ENCODE measurements around the gene THBS4.
"Not testable (repeated sequence)": the region's sequence is repeated elsewhere in the genome, so short reads cannot be mapped to it uniquely, and the experiment has no call there.

Gene THBS4

DNA sequence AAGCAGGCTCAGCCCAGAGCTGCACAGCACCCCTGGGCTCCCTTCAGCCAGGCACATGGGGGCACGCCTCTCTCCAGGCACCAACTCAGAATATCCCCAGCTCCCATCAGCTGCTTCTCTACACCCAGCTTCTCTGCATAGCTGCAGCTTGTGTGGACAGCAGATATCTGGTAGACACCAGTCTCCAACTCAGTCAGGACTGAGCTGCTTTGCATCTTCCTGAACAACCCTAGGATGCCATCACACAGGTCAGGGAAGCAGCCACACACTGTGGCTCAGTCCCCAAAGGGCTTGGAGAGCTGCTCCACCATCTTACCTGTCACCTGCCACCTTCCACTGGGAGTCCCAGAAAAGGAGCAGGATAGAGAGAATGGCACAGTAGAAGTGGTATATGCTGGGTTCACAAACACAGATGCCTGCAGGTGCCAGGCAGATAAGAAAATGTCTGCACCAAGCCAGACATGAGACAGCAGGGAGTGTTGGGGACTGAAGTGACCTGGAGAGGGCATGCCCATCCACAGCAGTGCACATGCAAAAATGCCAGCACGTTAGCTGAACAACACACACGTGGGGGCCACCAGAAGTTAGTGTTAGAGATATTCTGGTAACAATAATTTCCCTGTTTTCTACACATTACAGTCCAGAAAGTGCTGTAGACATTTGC lies 42.0 kb downstream of the THBS4 start:
- H3K36me3 ChIP-seq (ENCODE audit: insufficient read depth, insufficient read length, low read length) = no peaks in the 10 kb centered on the region
- no peaks in the 10 kb centered on the region for H3K4me1 ChIP-seq (ENCODE audit: insufficient read depth, insufficient read length)
- H3K27me3 ChIP-seq (ENCODE audit: insufficient read depth, insufficient read length) = no peaks in the 10 kb centered on the region
- TF ChIP-seq YY1 (IDR thresholded peaks at IDR 0.05; ENCODE audit: insufficient read depth, insufficient read length) (no peak), SUZ12 (IDR thresholded peaks at IDR 0.05; ENCODE audit: extremely low read depth, insufficient read depth, insufficient read length) (no peak), ZNF274 (IDR thresholded peaks at IDR 0.05; ENCODE audit: low read depth, low read length) (no peak)
- no peak overlapping the region for H3K4me3 ChIP-seq (ENCODE audit: insufficient read length, low read depth)
- H3K9ac ChIP-seq (ENCODE audit: insufficient read length, low read depth) = no peak overlapping the region
- DNase-seq (ENCODE audit: low read depth, low spot score) = no peak
- H3K9me3 ChIP-seq (ENCODE audit: insufficient read depth, low read length) = no peaks in the 10 kb centered on the region

DNA sequence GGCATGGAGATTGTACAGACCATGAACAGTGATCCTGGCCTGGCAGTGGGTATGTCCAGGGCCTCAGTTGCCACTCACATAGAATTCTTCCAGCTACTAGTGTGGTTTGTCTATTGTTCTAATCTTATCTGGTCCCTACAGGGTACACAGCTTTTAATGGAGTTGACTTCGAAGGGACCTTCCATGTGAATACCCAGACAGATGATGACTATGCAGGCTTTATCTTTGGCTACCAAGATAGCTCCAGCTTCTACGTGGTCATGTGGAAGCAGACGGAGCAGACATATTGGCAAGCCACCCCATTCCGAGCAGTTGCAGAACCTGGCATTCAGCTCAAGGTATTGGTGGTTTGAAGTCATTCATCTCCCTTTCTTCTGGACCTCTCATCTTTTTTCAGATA lies 43.8 kb downstream of the THBS4 start:
- Histone ChIP-seq H3K36me3 (ENCODE audit: insufficient read depth, insufficient read length, low read length) (no peaks in the 10 kb centered on the region), H3K4me3 (ENCODE audit: insufficient read length, low read depth) (no peak overlapping the region), H3K9me3 (ENCODE audit: insufficient read depth, low read length) (no peaks in the 10 kb centered on the region), H3K4me1 (ENCODE audit: insufficient read depth, insufficient read length) (no peaks in the 10 kb centered on the region), H3K27me3 (ENCODE audit: insufficient read depth, insufficient read length) (no peaks in the 10 kb centered on the region), H3K9ac (ENCODE audit: insufficient read length, low read depth) (no peak overlapping the region)
- no peak for TF ChIP-seq YY1 (IDR thresholded peaks at IDR 0.05; ENCODE audit: insufficient read depth, insufficient read length)
- TF ChIP-seq SUZ12 (IDR thresholded peaks at IDR 0.05; ENCODE audit: extremely low read depth, insufficient read depth, insufficient read length) = no peak
- DNase-seq (ENCODE audit: low read depth, low spot score) = no peak

DNA sequence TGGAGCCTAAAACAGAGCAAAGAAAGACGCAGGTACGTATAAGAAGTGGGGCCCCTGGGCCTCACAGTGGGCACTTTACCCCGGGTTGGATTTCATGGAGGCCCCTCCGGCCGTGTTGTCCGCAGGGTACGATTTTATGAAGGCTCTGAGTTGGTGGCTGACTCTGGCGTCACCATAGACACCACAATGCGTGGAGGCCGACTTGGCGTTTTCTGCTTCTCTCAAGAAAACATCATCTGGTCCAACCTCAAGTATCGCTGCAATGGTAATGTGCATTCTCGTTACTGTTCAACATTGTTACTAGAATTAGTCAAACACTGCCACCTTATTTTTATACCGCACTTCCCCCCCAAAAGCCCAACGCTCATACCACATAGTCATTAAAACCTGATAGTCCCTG lies 47.1 kb downstream of the THBS4 start:
- Histone ChIP-seq H3K9me3 (ENCODE audit: insufficient read depth, low read length) (no peaks in the 10 kb centered on the region), H3K36me3 (ENCODE audit: insufficient read depth, insufficient read length, low read length) (no peaks in the 10 kb centered on the region), H3K4me3 (ENCODE audit: insufficient read length, low read depth) (no peak overlapping the region), H3K27me3 (ENCODE audit: insufficient read depth, insufficient read length) (no peaks in the 10 kb centered on the region), H3K9ac (ENCODE audit: insufficient read length, low read depth) (no peak overlapping the region), H3K4me1 (ENCODE audit: insufficient read depth, insufficient read length) (no peaks in the 10 kb centered on the region)
- TF ChIP-seq SUZ12 (IDR thresholded peaks at IDR 0.05; ENCODE audit: extremely low read depth, insufficient read depth, insufficient read length) = no peak
- no peak for TF ChIP-seq YY1 (IDR thresholded peaks at IDR 0.05; ENCODE audit: insufficient read depth, insufficient read length)
- no peak for TF ChIP-seq ZNF274 (IDR thresholded peaks at IDR 0.05; ENCODE audit: low read depth, low read length)
- no peak for DNase-seq (ENCODE audit: low read depth, low spot score)

DNA sequence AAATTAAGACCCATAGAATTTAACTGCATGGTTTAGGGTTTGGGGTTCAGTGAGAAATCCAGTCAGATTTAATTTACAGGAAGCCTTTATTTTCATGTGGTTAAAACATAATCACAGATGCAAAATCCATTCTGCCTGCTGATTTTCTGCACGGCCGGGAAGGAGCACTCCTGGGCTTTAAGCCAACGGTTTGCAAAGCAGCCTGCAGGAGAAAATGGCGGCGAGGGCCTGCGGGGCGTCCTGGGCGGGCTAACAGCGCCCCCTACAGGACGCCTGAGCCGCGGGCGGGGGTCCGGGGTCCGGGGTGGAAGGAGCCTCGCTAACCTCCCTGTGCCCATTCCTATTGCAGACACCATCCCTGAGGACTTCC lies 47.6 kb downstream of the THBS4 start:
- no peaks in the 10 kb centered on the region for H3K36me3 ChIP-seq (ENCODE audit: insufficient read depth, insufficient read length, low read length)
- H3K9ac ChIP-seq (ENCODE audit: insufficient read length, low read depth) = no peak overlapping the region
- H3K9me3 ChIP-seq (ENCODE audit: insufficient read depth, low read length) = no peaks in the 10 kb centered on the region
- TF ChIP-seq ZNF274 (IDR thresholded peaks at IDR 0.05; ENCODE audit: low read depth, low read length) (no peak), YY1 (IDR thresholded peaks at IDR 0.05; ENCODE audit: insufficient read depth, insufficient read length) (peak; percentile 58)
- H3K4me3 ChIP-seq (ENCODE audit: insufficient read length, low read depth) = no peak overlapping the region
- H3K27me3 ChIP-seq (ENCODE audit: insufficient read depth, insufficient read length) = no peaks in the 10 kb centered on the region
- no peaks in the 10 kb centered on the region for H3K4me1 ChIP-seq (ENCODE audit: insufficient read depth, insufficient read length)
- DNase-seq (ENCODE audit: low read depth, low spot score) = peak; percentile 57

DNA sequence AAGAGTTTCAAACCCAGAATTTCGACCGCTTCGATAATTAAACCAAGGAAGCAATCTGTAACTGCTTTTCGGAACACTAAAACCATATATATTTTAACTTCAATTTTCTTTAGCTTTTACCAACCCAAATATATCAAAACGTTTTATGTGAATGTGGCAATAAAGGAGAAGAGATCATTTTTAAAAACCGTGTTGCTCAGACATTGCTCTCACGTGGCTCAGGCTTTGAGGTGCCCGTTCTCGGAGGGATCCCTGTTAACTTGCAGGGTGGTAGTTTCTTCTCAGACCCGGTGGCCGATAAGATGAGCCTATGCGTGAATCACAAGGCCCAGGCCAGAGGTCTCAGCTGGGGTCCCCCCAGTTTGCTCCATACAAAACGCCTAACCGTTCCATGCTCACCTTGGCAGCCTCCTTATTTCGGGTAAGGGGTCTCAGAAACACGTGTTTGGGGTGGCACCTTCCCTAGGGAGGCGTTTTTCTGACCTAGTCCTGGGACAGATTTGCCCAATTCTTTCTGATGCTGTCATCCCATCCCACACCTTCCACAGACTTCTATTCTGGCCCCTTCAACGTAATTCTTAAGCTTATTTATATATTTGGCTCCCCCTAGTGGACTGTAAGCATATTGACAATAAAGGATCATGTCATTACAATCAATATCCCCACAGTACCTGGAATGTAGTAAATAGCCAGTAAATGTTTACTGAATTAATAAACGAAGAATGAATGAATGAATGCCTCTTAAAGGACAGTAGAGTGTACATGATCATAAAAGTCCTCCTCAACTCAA lies 48.1 kb downstream of the THBS4 start:
- Histone ChIP-seq H3K4me1 (ENCODE audit: insufficient read depth, insufficient read length) (no peaks in the 10 kb centered on the region), H3K9ac (ENCODE audit: insufficient read length, low read depth) (no peak overlapping the region), H3K27me3 (ENCODE audit: insufficient read depth, insufficient read length) (no peaks in the 10 kb centered on the region), H3K4me3 (ENCODE audit: insufficient read length, low read depth) (no peak overlapping the region), H3K36me3 (ENCODE audit: insufficient read depth, insufficient read length, low read length) (no peaks in the 10 kb centered on the region), H3K9me3 (ENCODE audit: insufficient read depth, low read length) (no peaks in the 10 kb centered on the region)
- DNase-seq (ENCODE audit: low read depth, low spot score) = no peak
- TF ChIP-seq YY1 (IDR thresholded peaks at IDR 0.05; ENCODE audit: insufficient read depth, insufficient read length) (no peak), ZNF274 (IDR thresholded peaks at IDR 0.05; ENCODE audit: low read depth, low read length) (no peak), SUZ12 (IDR thresholded peaks at IDR 0.05; ENCODE audit: extremely low read depth, insufficient read depth, insufficient read length) (no peak)

DNA sequence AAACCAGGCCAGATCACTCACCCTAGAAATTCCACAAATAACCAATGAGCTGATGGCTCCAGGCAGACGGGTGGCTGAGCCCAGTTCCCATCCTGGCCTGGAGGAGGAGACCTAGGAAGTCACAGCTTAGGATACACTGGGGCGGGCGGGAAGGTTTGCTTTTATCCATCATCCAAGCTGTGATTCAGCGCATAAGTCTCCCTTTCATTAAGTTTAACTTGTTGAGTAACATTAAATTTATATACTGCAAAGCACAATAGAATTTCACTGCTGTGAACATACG lies 55.7 kb downstream of the THBS4 start:
- Histone ChIP-seq H3K9ac (ENCODE audit: insufficient read length, low read depth) (no peak overlapping the region), H3K4me3 (ENCODE audit: insufficient read length, low read depth) (no peak overlapping the region), H3K9me3 (ENCODE audit: insufficient read depth, low read length) (no peaks in the 10 kb centered on the region), H3K27me3 (ENCODE audit: insufficient read depth, insufficient read length) (no peaks in the 10 kb centered on the region), H3K36me3 (ENCODE audit: insufficient read depth, insufficient read length, low read length) (no peaks in the 10 kb centered on the region), H3K4me1 (ENCODE audit: insufficient read depth, insufficient read length) (no peaks in the 10 kb centered on the region)
- DNase-seq (ENCODE audit: low read depth, low spot score) = no peak
- TF ChIP-seq SUZ12 (IDR thresholded peaks at IDR 0.05; ENCODE audit: extremely low read depth, insufficient read depth, insufficient read length) (no peak), YY1 (IDR thresholded peaks at IDR 0.05; ENCODE audit: insufficient read depth, insufficient read length) (no peak), ZNF274 (IDR thresholded peaks at IDR 0.05; ENCODE audit: low read depth, low read length) (no peak)

DNA sequence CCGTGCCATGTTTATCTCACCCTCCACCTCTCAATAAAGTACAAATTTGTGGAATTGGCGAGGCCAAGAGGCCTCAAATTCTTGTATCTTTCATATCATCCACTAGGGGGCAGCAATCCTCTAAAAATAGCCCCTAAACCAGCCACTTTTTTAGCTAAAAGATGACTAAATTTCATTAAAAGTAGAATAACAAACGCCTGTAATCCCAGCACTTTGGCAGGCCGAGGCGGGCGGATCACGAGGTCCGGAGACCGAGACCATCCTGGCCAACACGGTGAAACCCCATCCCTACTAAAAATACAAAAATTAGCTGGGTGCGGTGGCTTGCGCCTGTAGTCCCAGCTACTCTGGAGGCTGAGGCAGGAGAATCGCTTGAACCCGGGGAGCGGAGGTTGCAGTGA lies 56.6 kb downstream of the THBS4 start:
- H3K4me3 ChIP-seq (ENCODE audit: insufficient read length, low read depth); H3K27me3 ChIP-seq (ENCODE audit: insufficient read depth, insufficient read length); H3K9ac ChIP-seq (ENCODE audit: insufficient read length, low read depth); DNase-seq (ENCODE audit: low read depth, low spot score); H3K36me3 ChIP-seq (ENCODE audit: insufficient read depth, insufficient read length, low read length); H3K9me3 ChIP-seq (ENCODE audit: insufficient read depth, low read length); H3K4me1 ChIP-seq (ENCODE audit: insufficient read depth, insufficient read length): not testable (repeated sequence)

All from NT2/D1 (cell line).